Gastroesophageal sphincter (tissue), 4 donors: Measurements from ENCODE around the gene SLC25A12. TPM values are rescaled to one million over a fixed set of nuclear protein-coding genes. Genes with fewer than 3 reads are reported as not detected.

Experiments used
- ATAC-seq: fragments of 150-250 bp; one replicate; pipeline ENCODE4 v1.9.1; 2016; ENCODE audit warnings: mild to moderate bottlenecking, moderate library complexity
- H3K27ac ChIP-seq, 4 donors: fragments of 200-600 bp; sonication (generic) in 3 of 4; 1 replicate in 3 of 4; 2 replicates in 1 of 4; pipeline ENCODE4 v1.5.1; 2016 to 2019
- H3K27me3 ChIP-seq: fragments of 200-600 bp; sonication (generic); one replicate; pipeline ENCODE4 v1.5.1; 2019
- H3K36me3 ChIP-seq, 2 donors: fragments of 200-600 bp; sonication (generic); one replicate each; pipeline ENCODE4 v1.5.1; 2019; ENCODE audit warnings: control low read depth in 1 of 2
- H3K4me1 ChIP-seq, 3 donors: fragments of 200-600 bp; sonication (generic); 1 replicate in 2 of 3; 2 replicates in 1 of 3; pipeline ENCODE4 v1.5.1; 2016 to 2019; ENCODE audit warnings: control low read depth in 2 of 3
- H3K4me3 ChIP-seq, 2 donors: fragments of 200-600 bp; sonication (generic); one replicate each; pipeline ENCODE4 v1.5.1; 2019; ENCODE audit warnings: mild to moderate bottlenecking in 1 of 2, moderate library complexity in 1 of 2
- H3K9me3 ChIP-seq, 3 donors: fragments of 200-600 bp; sonication (generic); one replicate each; pipeline ENCODE4 v1.5.1; 2017 to 2019; ENCODE audit warnings: control low read depth in 2 of 3
- CTCF ChIP-seq, 4 experiments: fragments of 200-600 bp in 2 of 4; fragments of 450-650 bp in 2 of 4; sonication (generic) in 1 of 4; IDR thresholded peaks; one replicate each; pipeline ENCODE4 v1.5.1; 2017 to 2019; ENCODE audit warnings: antibody characterized with exemption in 4 of 4, mild to moderate bottlenecking in 2 of 4, moderate library complexity in 2 of 4
- EP300 ChIP-seq: sonication (generic); formaldehyde crosslinking; IDR thresholded peaks from one replicate; pipeline ENCODE4 v1.6.1; 2017; ENCODE audit warnings: antibody characterized with exemption, mild to moderate bottlenecking
- POLR2A ChIP-seq, 2 donors: fragments of 450-650 bp; IDR thresholded peaks; one replicate each; pipeline ENCODE4 v1.6.1; 2017; ENCODE audit warnings: antibody characterized with exemption in 2 of 2, mild to moderate bottlenecking in 2 of 2, moderate library complexity in 1 of 2
- POLR2AphosphoS5 ChIP-seq: sonication (generic); formaldehyde crosslinking; IDR thresholded peaks from one replicate; pipeline ENCODE4 v1.6.1; 2017; ENCODE audit warnings: antibody characterized with exemption
- WGBS, 2 donors: methylation state at CpG; one replicate each; pipeline ENCODE4 v1.1.5; 2018; ENCODE audit warnings: low coverage in 1 of 2; 5-methylcytosine and 5-hydroxymethylcytosine counted together
- total RNA-seq, 4 donors: library from RNA; depleted of rRNA; stranded (reverse); fragments of >200 nt; gene quantifications; one replicate each; pipeline ENCODE4 v1.1.0, GENCODE V29; 2016

Gene SLC25A12
- total RNA-seq, 4 donors from 2014 or later, result 54.9 to 82.7 (median 70.5) TPM

- 10 to 75% methylated on average over 1 to 4 of the region's 5 CpGs for WGBS, 2 donors
- TF ChIP-seq POLR2AphosphoS5 (no peak), CTCF (IDR thresholded peaks at IDR 0.05) (no peak), EP300 (no peak), POLR2A (IDR thresholded peaks at IDR 0.05) (no peak)
- H3K36me3 ChIP-seq, result peaks cover 0 to 11% of the 10 kb centered on the region in 2 donors
- H3K27ac ChIP-seq, result peak overlapping the region; percentile 67 to 99 (median 96)
- no peaks in the 10 kb centered on the region for H3K27me3 ChIP-seq
- H3K4me1 ChIP-seq, result peaks cover 5 to 41% (median 11%) of the 10 kb centered on the region in 3 donors
- no peaks in the 10 kb centered on the region for H3K9me3 ChIP-seq
- no peak for ATAC-seq
- peak overlapping the region; percentile 76 to 90 for H3K4me3 ChIP-seq
These were observed 27.9 kb upstream of the SLC25A12 start for GRCh38 chr2:171921970-171922229.

DNA sequence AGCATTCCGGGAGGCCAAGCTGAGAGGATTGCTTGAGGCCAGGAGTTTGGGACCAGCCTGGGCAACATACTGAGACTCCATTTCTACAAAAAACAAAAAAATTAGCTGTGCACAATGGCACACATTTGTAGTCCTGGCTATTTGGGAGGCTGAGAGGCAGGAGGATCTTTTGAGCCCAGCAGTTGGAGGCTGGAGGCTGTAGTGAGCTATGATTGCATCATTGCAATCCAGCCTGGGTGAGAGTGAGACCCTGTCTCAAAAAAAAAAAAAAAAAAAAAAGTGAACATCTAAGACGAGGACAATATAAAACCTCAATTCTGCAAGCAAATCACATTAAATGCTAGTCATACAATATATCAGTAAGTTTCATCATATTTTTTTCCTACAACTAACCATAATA is 25.4 kb upstream of the SLC25A12 start:
- peaks cover 5 to 21% (median 11%) of the 10 kb centered on the region in 3 donors for H3K4me1 ChIP-seq
- WGBS, 2 donors, result 78 to 100% methylated on average over 1 to 2 of the region's 2 CpGs
- no peak for TF ChIP-seq POLR2AphosphoS5
- TF ChIP-seq CTCF (IDR thresholded peaks at IDR 0.05), result no peak
- no peak for TF ChIP-seq POLR2A (IDR thresholded peaks at IDR 0.05)
- TF ChIP-seq EP300, result no peak
- no peak overlapping the region for H3K27ac ChIP-seq
- H3K36me3 ChIP-seq, result no peaks in the 10 kb centered on the region
- no peaks in the 10 kb centered on the region for H3K9me3 ChIP-seq
- no peak overlapping the region for H3K4me3 ChIP-seq
- H3K27me3 ChIP-seq, result no peaks in the 10 kb centered on the region
- no peak for ATAC-seq

- no peaks in the 10 kb centered on the region for H3K36me3 ChIP-seq
- no peaks in the 10 kb centered on the region for H3K4me1 ChIP-seq
- H3K4me3 ChIP-seq, result no peak overlapping the region
- 61 to 72% methylated on average over 3 of the region's 3 CpGs for WGBS, 2 donors
- H3K9me3 ChIP-seq, result no peaks in the 10 kb centered on the region
- TF ChIP-seq EP300, result no peak
- no peak for ATAC-seq
- H3K27me3 ChIP-seq, result no peaks in the 10 kb centered on the region
- no peak overlapping the region for H3K27ac ChIP-seq
These were observed 19.5 kb upstream of the SLC25A12 start for GRCh38 chr2:171913517-171913916.

DNA sequence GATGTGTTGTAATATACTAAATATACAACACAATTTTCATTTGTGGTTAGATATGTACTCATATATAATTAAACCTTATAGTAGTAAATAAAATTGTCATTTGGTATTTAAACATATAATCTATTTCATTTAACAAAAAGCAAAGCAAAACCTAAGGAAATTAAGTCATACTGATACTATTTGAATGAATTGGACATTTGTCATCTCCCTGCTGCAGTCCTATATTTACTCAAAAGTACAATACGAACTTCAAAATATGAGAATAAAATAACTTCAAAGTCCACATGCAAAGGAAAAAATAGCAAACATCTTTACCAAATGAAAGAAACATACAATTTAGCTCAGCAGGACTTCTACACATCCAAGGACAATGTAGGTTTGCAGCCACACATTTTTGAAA is 16.4 kb upstream of the SLC25A12 start:
- WGBS, 2 donors, result 36 to 55% methylated on average over 1 of the region's 1 CpG
- ATAC-seq, result no peak
- Histone ChIP-seq H3K9me3 (no peaks in the 10 kb centered on the region), H3K27ac (no peak overlapping the region), H3K4me1 (no peaks in the 10 kb centered on the region), H3K4me3 (no peak overlapping the region), H3K36me3 (no peaks in the 10 kb centered on the region), H3K27me3 (no peaks in the 10 kb centered on the region)
- TF ChIP-seq POLR2AphosphoS5 (no peak), POLR2A (IDR thresholded peaks at IDR 0.05) (no peak), EP300 (no peak), CTCF (IDR thresholded peaks at IDR 0.05) (no peak)

DNA sequence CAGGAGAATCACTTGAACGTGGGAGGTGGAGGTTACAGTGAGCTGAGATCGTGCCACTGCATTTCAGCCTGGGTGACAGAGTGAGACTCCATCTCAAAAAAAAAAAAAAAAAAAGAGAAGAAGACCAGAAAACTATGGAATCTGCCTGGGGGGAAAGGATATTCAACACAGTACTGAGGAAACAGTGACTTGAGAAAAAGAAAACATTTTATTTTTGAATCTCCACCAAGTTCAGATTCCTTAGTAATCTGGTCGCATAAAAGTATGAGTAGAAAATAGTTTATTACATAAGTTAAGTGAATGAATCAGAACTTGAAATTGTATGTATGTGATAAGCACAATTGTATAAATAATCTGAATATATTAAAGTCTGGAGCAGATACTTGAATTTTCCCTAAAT is 15.2 kb upstream of the SLC25A12 start:
- no peak for ATAC-seq
- no peaks in the 10 kb centered on the region for H3K9me3 ChIP-seq
- TF ChIP-seq CTCF (IDR thresholded peaks at IDR 0.05) (no peak), POLR2A (IDR thresholded peaks at IDR 0.05) (no peak), POLR2AphosphoS5 (no peak), EP300 (no peak)
- no peak overlapping the region for H3K27ac ChIP-seq
- H3K27me3 ChIP-seq, result no peaks in the 10 kb centered on the region
- H3K36me3 ChIP-seq, result no peaks in the 10 kb centered on the region
- no peaks in the 10 kb centered on the region for H3K4me1 ChIP-seq
- 74 to 82% methylated on average over 1 to 3 of the region's 3 CpGs for WGBS, 2 donors
- H3K4me3 ChIP-seq, result no peak overlapping the region

- H3K4me1 ChIP-seq, result no peaks in the 10 kb centered on the region
- 71 to 92% methylated on average over 1 of the region's 1 CpG for WGBS, 2 donors
These were observed 14.2 kb upstream of the SLC25A12 start for GRCh38 chr2:171908235-171908634.

More at GRCh38 chr2:171908235-171908634, 14.2 kb upstream of the SLC25A12 start:
- H3K4me3 ChIP-seq, result no peak overlapping the region
- no peaks in the 10 kb centered on the region for H3K9me3 ChIP-seq
- H3K36me3 ChIP-seq, result no peaks in the 10 kb centered on the region
- no peak for ATAC-seq
- H3K27ac ChIP-seq, result no peak overlapping the region
- TF ChIP-seq CTCF (IDR thresholded peaks at IDR 0.05), result no peak
- no peak for TF ChIP-seq EP300
- no peak for TF ChIP-seq POLR2A (IDR thresholded peaks at IDR 0.05)
- TF ChIP-seq POLR2AphosphoS5, result no peak
- no peaks in the 10 kb centered on the region for H3K27me3 ChIP-seq
